H9 (cell line): ENCODE results near the gene ALCAM. TPM values are rescaled to one million over a fixed set of nuclear protein-coding genes. Genes with fewer than 3 reads are reported as not detected.

Experiments used
- DNase-seq: peaks from one replicate; pipeline ENCODE4 v3.0.0-alpha.2; 2017
- H2AFZ ChIP-seq: one replicate; pipeline ENCODE4 v1.6.1; 2013; ENCODE audit warnings: mild to moderate bottlenecking, low read length, control low read depth, moderate library complexity
- H2AK5ac ChIP-seq: 2 replicates; pipeline ENCODE4 v1.6.1; 2013; ENCODE audit warnings: low read length, control low read depth, mixed read lengths; ENCODE audit not compliant: insufficient read length
- H2BK120ac ChIP-seq: one replicate; pipeline ENCODE4 v1.6.1; 2013; ENCODE audit warnings: low read depth, mild to moderate bottlenecking, low read length, control low read depth, inconsistent platforms; ENCODE audit not compliant: poor library complexity, severe bottlenecking
- H2BK12ac ChIP-seq: 2 replicates; pipeline ENCODE4 v1.6.1; 2013; ENCODE audit warnings: low read length, control low read depth, mixed read lengths, low read depth; ENCODE audit not compliant: insufficient read length
- H2BK15ac ChIP-seq: 2 replicates; pipeline ENCODE4 v1.6.1; 2013; ENCODE audit warnings: low read depth, low read length, control low read depth
- H2BK20ac ChIP-seq: one replicate; pipeline ENCODE4 v1.6.1; 2013; ENCODE audit warnings: low read depth, mild to moderate bottlenecking, low read length, control low read depth, inconsistent platforms; ENCODE audit not compliant: poor library complexity, severe bottlenecking
- H2BK5ac ChIP-seq: 2 replicates; pipeline ENCODE4 v1.6.1; 2013; ENCODE audit warnings: low read length, control low read depth, mixed read lengths; ENCODE audit not compliant: insufficient read length
- H3K14ac ChIP-seq: 2 replicates; pipeline ENCODE4 v1.6.1; 2013; ENCODE audit warnings: low read length, control low read depth; ENCODE audit not compliant: insufficient read depth
- H3K18ac ChIP-seq: 2 replicates; pipeline ENCODE4 v1.6.1; 2013; ENCODE audit warnings: low read depth, mild to moderate bottlenecking, mixed read lengths, low read length, control low read depth; ENCODE audit not compliant: insufficient read length
- H3K23ac ChIP-seq: 2 replicates; pipeline ENCODE4 v1.6.1; 2013; ENCODE audit warnings: low read length, control low read depth, mixed read lengths, low read depth; ENCODE audit not compliant: insufficient read length
- H3K23me2 ChIP-seq: 2 replicates; pipeline ENCODE4 v1.6.1; 2013; ENCODE audit warnings: low read depth, mild to moderate bottlenecking, mixed read lengths, low read length, control low read depth; ENCODE audit not compliant: insufficient read length, poor library complexity, severe bottlenecking
- H3K27ac ChIP-seq: 2 replicates; pipeline ENCODE4 v1.5.1; 2013; ENCODE audit warnings: low read length, control low read depth, mixed read lengths, low read depth; ENCODE audit not compliant: insufficient read length
- H3K27me3 ChIP-seq: 2 replicates; pipeline ENCODE4 v1.6.1; 2013; ENCODE audit warnings: low read length, control low read depth, inconsistent platforms; ENCODE audit not compliant: insufficient read depth
- H3K4ac ChIP-seq: 2 replicates; pipeline ENCODE4 v1.6.1; 2013; ENCODE audit warnings: low read depth, mild to moderate bottlenecking, control low read depth, inconsistent platforms, low read length, moderate library complexity
- H3K4me1 ChIP-seq: 2 replicates; pipeline ENCODE4 v1.6.1; 2013; ENCODE audit warnings: low read length, control low read depth, inconsistent platforms; ENCODE audit not compliant: insufficient read depth
- H3K4me2 ChIP-seq: 2 replicates; pipeline ENCODE4 v1.6.1; 2013; ENCODE audit warnings: low read length, control low read depth, mixed read lengths; ENCODE audit not compliant: insufficient read length, insufficient read depth
- H3K56ac ChIP-seq: 2 replicates; pipeline ENCODE4 v1.6.1; 2013; ENCODE audit warnings: low read depth, mild to moderate bottlenecking, mixed read lengths, low read length, control low read depth; ENCODE audit not compliant: insufficient read length
- H3K79me1 ChIP-seq: 2 replicates; pipeline ENCODE4 v1.6.1; 2013; ENCODE audit warnings: low read depth, mild to moderate bottlenecking, moderate library complexity, low read length, control low read depth, inconsistent platforms; ENCODE audit not compliant: insufficient read depth, poor library complexity, severe bottlenecking
- H3K79me2 ChIP-seq: 2 replicates; pipeline ENCODE4 v1.6.1; 2013; ENCODE audit warnings: low read length, control low read depth, inconsistent platforms; ENCODE audit not compliant: insufficient read depth
- H3K9ac ChIP-seq: 2 replicates; pipeline ENCODE4 v1.6.1; 2013; ENCODE audit warnings: low read length, control low read depth, mixed read lengths; ENCODE audit not compliant: insufficient read length; ENCODE audit errors: extremely low read depth
- H3K9me3 ChIP-seq: one replicate; pipeline ENCODE4 v1.6.1; 2013; ENCODE audit warnings: low read depth, low read length, inconsistent platforms; ENCODE audit not compliant: control insufficient read depth
- H3T11ph ChIP-seq: one replicate; pipeline ENCODE4 v1.6.1; 2013; ENCODE audit warnings: mild to moderate bottlenecking, low read length, control low read depth, inconsistent platforms
- H4K20me1 ChIP-seq: one replicate; pipeline ENCODE4 v1.6.1; 2013; ENCODE audit not compliant: control insufficient read depth, insufficient read length, insufficient read depth
- H4K5ac ChIP-seq: 2 replicates; pipeline ENCODE4 v1.6.1; 2013; ENCODE audit warnings: low read depth, mild to moderate bottlenecking, mixed read lengths, low read length, control low read depth; ENCODE audit not compliant: insufficient read length
- H4K8ac ChIP-seq: replicated peaks from 2 replicates; pipeline ENCODE4 v1.6.1; 2013; ENCODE audit warnings: low read length, control low read depth, mixed read lengths, low read depth; ENCODE audit not compliant: insufficient read length
- H4K91ac ChIP-seq: 2 replicates; pipeline ENCODE4 v1.6.1; 2013; ENCODE audit warnings: low read depth, mild to moderate bottlenecking, moderate library complexity, mixed read lengths, low read length, control low read depth; ENCODE audit not compliant: insufficient read length
- H3K27ac Mint-ChIP-seq, 3 experiments: 2 replicates in 2 of 3; 3 replicates in 1 of 3; pipeline ENCODE4 v1.8.0; 2020 to 2021; ENCODE audit warnings: mixed read lengths in 3 of 3, mild to moderate bottlenecking in 1 of 3, moderate library complexity in 1 of 3
- H3K27me3 Mint-ChIP-seq: 2 replicates; pipeline ENCODE4 v1.8.0; 2021; ENCODE audit warnings: low read depth, mild to moderate bottlenecking, moderate library complexity, mixed read lengths
- H3K36me3 Mint-ChIP-seq, 3 experiments: 2 replicates in 2 of 3; 3 replicates in 1 of 3; pipeline ENCODE4 v1.8.0; 2020 to 2021; ENCODE audit warnings: low read depth in 3 of 3, mixed read lengths in 3 of 3; ENCODE audit not compliant: insufficient read depth in 1 of 3
- H3K4me1 Mint-ChIP-seq, 2 experiments: 2 replicates each; pipeline ENCODE4 v1.8.0; 2020; ENCODE audit warnings: mixed read lengths in 2 of 2
- H3K4me3 Mint-ChIP-seq, 2 experiments: 2 replicates in 1 of 2; 3 replicates in 1 of 2; pipeline ENCODE4 v1.8.0; 2020 to 2021; ENCODE audit warnings: mild to moderate bottlenecking in 2 of 2, mixed read lengths in 2 of 2, moderate library complexity in 1 of 2
- H3K9me3 Mint-ChIP-seq, 2 experiments: 2 replicates in 1 of 2; 3 replicates in 1 of 2; pipeline ENCODE4 v1.8.0; 2020; ENCODE audit warnings: mild to moderate bottlenecking in 2 of 2, mixed read lengths in 2 of 2, moderate library complexity in 1 of 2
- WGBS: extraction: QIAGEN DNeasy Blood & Tissue Kit; methylation state at CpG from one replicate; pipeline ENCODE4 v1.1.7; 2013; ENCODE audit warnings: missing lambda C conversion rate, low lambda C conversion rate, mixed read lengths; ENCODE audit not compliant: insufficient read length; ENCODE audit errors: extremely low coverage; 5-methylcytosine and 5-hydroxymethylcytosine counted together
- total RNA-seq: library from RNA; stranded (reverse); gene quantifications from 2 replicates; pipeline ENCODE4 v1.2.1, GENCODE V29; 2021
- TF ChIP-seq, protein P1 (sequence below): fragments of 200-600 bp; sonication (generic); conservative IDR thresholded peaks from 3 replicates; pipeline ENCODE4 v1.8.0; 2021; ENCODE audit warnings: antibody characterized with exemption, mild to moderate bottlenecking

ALCAM gene
- total RNA-seq, 1 experiment from 2014 or later: 43.7 TPM

DNA sequence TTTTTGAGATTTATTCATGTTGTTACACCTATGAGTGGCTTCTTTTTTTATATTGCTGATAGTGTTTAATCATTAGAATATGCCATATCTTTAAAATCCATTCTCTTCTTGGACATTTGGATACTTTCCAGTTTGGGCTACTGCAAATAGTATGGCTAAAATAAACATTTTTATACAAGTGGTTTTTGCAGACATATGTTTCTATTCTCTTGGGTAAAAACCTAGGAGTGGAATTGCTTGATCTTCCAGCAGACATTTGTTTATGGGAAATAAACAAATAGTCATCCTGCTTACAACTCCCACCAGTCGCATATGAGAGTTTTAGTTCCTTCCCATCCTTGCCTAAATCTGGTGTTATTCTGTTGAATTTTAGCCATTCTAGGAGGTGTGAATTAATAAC, 193.1 kb downstream of the ALCAM start:
- no peak overlapping the region for H3K4me3 Mint-ChIP-seq
- WGBS: no CpG with 5 or more reads among the region's 1 CpG
- no peak overlapping the region for H3K4me2 ChIP-seq

More for the DNA sequence above, 193.1 kb downstream of the ALCAM start:
- Histone ChIP-seq H3K4ac (no peak overlapping the region), H3K23me2 (peaks cover 2% of the 10 kb centered on the region), H3K14ac (no peak overlapping the region), H3K27ac (no peak overlapping the region), H3K79me1 (no peaks in the 10 kb centered on the region), H3K9me3 (no peaks in the 10 kb centered on the region), H3K27me3 (no peaks in the 10 kb centered on the region), H4K5ac (no peak overlapping the region), H2BK20ac (no peak overlapping the region), H2BK15ac (no peak overlapping the region), H4K20me1 (no peaks in the 10 kb centered on the region), H3K4me1 (no peaks in the 10 kb centered on the region), H3K56ac (no peak overlapping the region), H2AFZ (no peak overlapping the region), H3K9ac (no peak overlapping the region), H2BK120ac (no peak overlapping the region), H4K91ac (no peak overlapping the region), H4K8ac (no peak overlapping the region), H2BK12ac (no peak overlapping the region), H3K18ac (no peak overlapping the region), H2AK5ac (no peak overlapping the region), H2BK5ac (no peak overlapping the region), H3T11ph (no peak overlapping the region), H3K79me2 (no peaks in the 10 kb centered on the region; the same call in 1 of the 2 replicates), H3K23ac (no peak overlapping the region)
- Mint-ChIP-seq H3K36me3 (peaks cover 0 to 9% (median 2%) of the 10 kb centered on the region in 3 experiments; a peak in 4 of 7 replicates), H3K9me3 (no peaks in the 10 kb centered on the region), H3K27me3 (no peaks in the 10 kb centered on the region), H3K27ac (no peak overlapping the region), H3K4me1 (no peaks in the 10 kb centered on the region)
- DNase-seq: no peak
- TF ChIP-seq, protein P1, sequence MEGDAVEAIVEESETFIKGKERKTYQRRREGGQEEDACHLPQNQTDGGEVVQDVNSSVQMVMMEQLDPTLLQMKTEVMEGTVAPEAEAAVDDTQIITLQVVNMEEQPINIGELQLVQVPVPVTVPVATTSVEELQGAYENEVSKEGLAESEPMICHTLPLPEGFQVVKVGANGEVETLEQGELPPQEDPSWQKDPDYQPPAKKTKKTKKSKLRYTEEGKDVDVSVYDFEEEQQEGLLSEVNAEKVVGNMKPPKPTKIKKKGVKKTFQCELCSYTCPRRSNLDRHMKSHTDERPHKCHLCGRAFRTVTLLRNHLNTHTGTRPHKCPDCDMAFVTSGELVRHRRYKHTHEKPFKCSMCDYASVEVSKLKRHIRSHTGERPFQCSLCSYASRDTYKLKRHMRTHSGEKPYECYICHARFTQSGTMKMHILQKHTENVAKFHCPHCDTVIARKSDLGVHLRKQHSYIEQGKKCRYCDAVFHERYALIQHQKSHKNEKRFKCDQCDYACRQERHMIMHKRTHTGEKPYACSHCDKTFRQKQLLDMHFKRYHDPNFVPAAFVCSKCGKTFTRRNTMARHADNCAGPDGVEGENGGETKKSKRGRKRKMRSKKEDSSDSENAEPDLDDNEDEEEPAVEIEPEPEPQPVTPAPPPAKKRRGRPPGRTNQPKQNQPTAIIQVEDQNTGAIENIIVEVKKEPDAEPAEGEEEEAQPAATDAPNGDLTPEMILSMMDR: no peak
